Mesodermal cell (in vitro differentiated cells): ENCODE measurements around the gene HARS1. TPM values are rescaled to one million over a fixed set of nuclear protein-coding genes. Genes with fewer than 3 reads are reported as not detected.
"Not testable (repeated sequence)": the region's sequence is repeated elsewhere in the genome, so short reads cannot be mapped to it uniquely, and the experiment has no call there.

Source experiments
- H3K27ac ChIP-seq: 2 replicates; pipeline ENCODE4 v1.7.0; 2013; ENCODE audit warnings: mild to moderate bottlenecking, low read depth, low read length, moderate library complexity; ENCODE audit not compliant: severe bottlenecking
- H3K36me3 ChIP-seq: 2 replicates; pipeline ENCODE4 v1.7.1; 2013; ENCODE audit warnings: mild to moderate bottlenecking, low read length, moderate library complexity; ENCODE audit not compliant: control insufficient read depth, insufficient read depth
- H3K4me1 ChIP-seq: one replicate; pipeline ENCODE4 v1.7.1; 2013; ENCODE audit warnings: mild to moderate bottlenecking, low read length; ENCODE audit not compliant: insufficient read depth, control insufficient read depth, poor library complexity, severe bottlenecking
- H3K4me3 ChIP-seq: 2 replicates; pipeline ENCODE4 v1.7.0; 2013; ENCODE audit warnings: low read length, control low read depth, mild to moderate bottlenecking; ENCODE audit not compliant: insufficient read depth, poor library complexity, severe bottlenecking; ENCODE audit errors: extremely low read depth
- H3K9me3 ChIP-seq: 2 replicates; pipeline ENCODE4 v1.7.1; 2013; ENCODE audit warnings: mild to moderate bottlenecking, low read length, moderate library complexity; ENCODE audit not compliant: control insufficient read depth
- WGBS, 2 experiments: methylation state at CpG; one replicate each; pipeline ENCODE4 v1.1.5; 2013; ENCODE audit warnings: missing lambda C conversion rate in 2 of 2; ENCODE audit not compliant: insufficient coverage in 2 of 2; 5-methylcytosine and 5-hydroxymethylcytosine counted together
- polyA plus RNA-seq, 2 experiments: library from polyadenylated mRNA; stranded (reverse); fragments of 50-300 nt; gene quantifications; one replicate each; pipeline ENCODE4 v1.2.3, GENCODE V29; 2013

HARS1 gene
- polyA plus RNA-seq (2013, experiment 1 of 2) = 50.3 TPM
- 45.7 TPM for polyA plus RNA-seq (2013, experiment 2 of 2)

- WGBS, 2 experiments = 0 to 1% methylated on average over 59 to 60 of the region's 61 CpGs
- Histone ChIP-seq H3K9me3 (no peaks in the 10 kb centered on the region), H3K27ac (peak within 1 kb of the TSS; percentile 83), H3K36me3 (peaks cover 65% of the 10 kb centered on the region), H3K4me3 (peak within 1 kb of the TSS; percentile 80), H3K4me1 (peaks cover 2% of the 10 kb centered on the region)
Measured at GRCh38 chr5:140690941-140691924, at the start of gene HARS1, which contains the start of gene HARS2. Gene HARS1 (minus strand): TSS chr5:140691370. CDS start chr5:140691304, 66 bp downstream. Gene HARS2 (plus strand): TSS chr5:140691455. CDS start chr5:140691649, 194 bp downstream.

GRCh38 chr5:140737486-140737885 is 46.3 kb upstream of the HARS1 start:
- H3K27ac ChIP-seq = no peak overlapping the region
- H3K36me3 ChIP-seq = no peaks in the 10 kb centered on the region
- no peak overlapping the region for H3K4me3 ChIP-seq
- no peaks in the 10 kb centered on the region for H3K4me1 ChIP-seq
- no CpG with 5 or more reads among the region's 1 CpG for WGBS, 2 experiments
- no peaks in the 10 kb centered on the region for H3K9me3 ChIP-seq

- no peaks in the 10 kb centered on the region for H3K4me1 ChIP-seq
- WGBS, 2 experiments = 72 to 79% methylated on average over 4 to 5 of the region's 7 CpGs
- no peak overlapping the region for H3K4me3 ChIP-seq
- no peak overlapping the region for H3K27ac ChIP-seq
- no peaks in the 10 kb centered on the region for H3K36me3 ChIP-seq
- H3K9me3 ChIP-seq = no peaks in the 10 kb centered on the region
Measured at GRCh38 chr5:140734354-140734753, 43.2 kb upstream of the HARS1 start.

GRCh38 chr5:140733098-140733497 is 41.9 kb upstream of the HARS1 start:
- Histone ChIP-seq H3K4me1 (no peaks in the 10 kb centered on the region), H3K9me3 (no peaks in the 10 kb centered on the region), H3K36me3 (no peaks in the 10 kb centered on the region), H3K4me3 (no peak overlapping the region), H3K27ac (no peak overlapping the region)
- 67% methylated on average over 2 of the region's 4 CpGs; no CpG with 5 or more reads in 1 of the 2 experiments for WGBS, 2 experiments

GRCh38 chr5:140725799-140726471 is 34.8 kb upstream of the HARS1 start:
- peak overlapping the region; percentile 45 for H3K4me3 ChIP-seq
- H3K36me3 ChIP-seq = no peaks in the 10 kb centered on the region
- 8 to 10% methylated on average over 13 to 20 of the region's 23 CpGs for WGBS, 2 experiments
- H3K27ac ChIP-seq = no peak overlapping the region
- H3K9me3 ChIP-seq = no peaks in the 10 kb centered on the region
- no peaks in the 10 kb centered on the region for H3K4me1 ChIP-seq

- H3K4me3 ChIP-seq = not testable (repeated sequence)
Measured at GRCh38 chr5:140721395-140721794, 30.2 kb upstream of the HARS1 start.

GRCh38 chr5:140720738-140721137 is 29.6 kb upstream of the HARS1 start:
- 57 to 60% methylated on average over 4 of the region's 6 CpGs for WGBS, 2 experiments

More at GRCh38 chr5:140721395-140721794, 30.2 kb upstream of the HARS1 start:
- H3K9me3 ChIP-seq, H3K4me1 ChIP-seq, H3K36me3 ChIP-seq, H3K27ac ChIP-seq: not testable (repeated sequence)
- WGBS, 2 experiments = 89 to 94% methylated on average over 5 of the region's 5 CpGs

GRCh38 chr5:140718266-140718592 is 27.1 kb upstream of the HARS1 start:
- Histone ChIP-seq H3K4me3 (no peak overlapping the region), H3K4me1 (no peaks in the 10 kb centered on the region), H3K27ac (peak overlapping the region; percentile 13), H3K36me3 (no peaks in the 10 kb centered on the region), H3K9me3 (no peaks in the 10 kb centered on the region)
- whole genome bisulfite sequencing, 2 experiments = 81 to 100% methylated on average over 1 to 5 of the region's 7 CpGs

More at GRCh38 chr5:140720738-140721137, 29.6 kb upstream of the HARS1 start:
- not testable (repeated sequence) for H3K4me3 ChIP-seq, H3K27ac ChIP-seq, H3K9me3 ChIP-seq, H3K36me3 ChIP-seq, H3K4me1 ChIP-seq

GRCh38 chr5:140716238-140716637 is 25.1 kb upstream of the HARS1 start:
- not testable (repeated sequence) for H3K4me3 ChIP-seq, H3K4me1 ChIP-seq, H3K36me3 ChIP-seq, H3K9me3 ChIP-seq, H3K27ac ChIP-seq
- WGBS, 2 experiments = 90 to 93% methylated on average over 2 of the region's 2 CpGs

GRCh38 chr5:140713562-140714094 is 22.5 kb upstream of the HARS1 start:
- WGBS, 2 experiments = 33 to 67% methylated on average over 1 of the region's 1 CpG
- H3K9me3 ChIP-seq = no peaks in the 10 kb centered on the region
- no peak overlapping the region for H3K4me3 ChIP-seq
- no peak overlapping the region for H3K27ac ChIP-seq
- no peaks in the 10 kb centered on the region for H3K4me1 ChIP-seq
- H3K36me3 ChIP-seq = no peaks in the 10 kb centered on the region
